IMR-90 (cell line): ENCODE data around the gene MYT1. TPM values are rescaled to one million over a fixed set of nuclear protein-coding genes. Genes with fewer than 3 reads are reported as not detected.

ENCODE experiments used
- ATAC-seq: fragments of 200-7000 bp; cut with Tn5 transposase; 2 replicates; pipeline ENCODE4 v1.9.1; 2020; ENCODE audit warnings: low read depth, mild to moderate bottlenecking, moderate library complexity
- BruUV-seq: library from RNA; stranded (reverse); fragments of 400-500 nt; replicated peaks from 2 replicates; lab custom pipeline; 2021; lab: Mats Ljungman, UMichigan
- CTCF ChIA-PET: fragments of 300-600 bp; formaldehyde crosslinking; extraction: SDS; loops from one replicate; lab custom pipeline; 2021; ENCODE audit warnings: antibody characterized with exemption; lab: Yijun Ruan, JAX
- POLR2A ChIA-PET: fragments of 300-600 bp; sonication (Branson Sonifier 250); formaldehyde crosslinking; loops from one replicate; lab custom pipeline; 2022; ENCODE audit warnings: antibody characterized with exemption; ENCODE audit not compliant: unreplicated experiment; lab: Charles Lee
- DNase-seq: peaks from one replicate; pipeline ENCODE4 v3.0.0; 2013
- H2AFZ ChIP-seq: replicated peaks from 2 replicates; pipeline ENCODE3; 2013; ENCODE audit warnings: low read length, mild to moderate bottlenecking; ENCODE audit not compliant: poor library complexity
- H2AK5ac ChIP-seq: 2 replicates; pipeline ENCODE4 v1.6.1; 2013; ENCODE audit warnings: low read depth, low read length, inconsistent platforms
- H2AK9ac ChIP-seq: replicated peaks from 2 replicates; pipeline ENCODE3; 2013; ENCODE audit warnings: mild to moderate bottlenecking, low read depth, low read length, moderate library complexity; ENCODE audit not compliant: poor library complexity
- H2BK120ac ChIP-seq: 2 replicates; pipeline ENCODE4 v1.6.1; 2013; ENCODE audit warnings: low read depth, low read length, inconsistent platforms
- H2BK15ac ChIP-seq: 3 replicates; pipeline ENCODE4 v1.6.1; 2013; ENCODE audit warnings: low read depth, low read length, inconsistent platforms
- H2BK20ac ChIP-seq: 2 replicates; pipeline ENCODE4 v1.6.1; 2013; ENCODE audit warnings: low read depth, mild to moderate bottlenecking, inconsistent platforms, low read length, moderate library complexity
- H2BK5ac ChIP-seq: 2 replicates; pipeline ENCODE4 v1.6.1; 2013; ENCODE audit warnings: mild to moderate bottlenecking, low read depth, low read length, inconsistent platforms; ENCODE audit not compliant: poor library complexity, severe bottlenecking
- H3K14ac ChIP-seq: replicated peaks from 2 replicates; pipeline ENCODE4 v1.6.1; 2013; ENCODE audit warnings: low read depth, low read length, inconsistent platforms
- H3K18ac ChIP-seq: 2 replicates; pipeline ENCODE4 v1.6.1; 2013; ENCODE audit warnings: low read depth, low read length, control low read depth
- H3K23ac ChIP-seq: 2 replicates; pipeline ENCODE4 v1.6.1; 2013; ENCODE audit warnings: low read depth, low read length, inconsistent platforms
- H3K27ac ChIP-seq: 2 replicates; pipeline ENCODE4 v1.5.1; 2013; ENCODE audit warnings: mild to moderate bottlenecking, control low read depth, low read length; ENCODE audit not compliant: insufficient read depth
- H3K27me3 ChIP-seq: 2 replicates; pipeline ENCODE4 v1.6.1; 2013; ENCODE audit warnings: low read length; ENCODE audit not compliant: control insufficient read depth, insufficient read depth
- H3K36me3 ChIP-seq: 2 replicates; pipeline ENCODE4 v1.6.1; 2013; ENCODE audit warnings: low read length, mixed read lengths; ENCODE audit not compliant: control insufficient read depth, insufficient read depth
- H3K4ac ChIP-seq: 2 replicates; pipeline ENCODE4 v1.6.1; 2013; ENCODE audit warnings: low read depth, low read length, inconsistent platforms
- H3K4me1 ChIP-seq: 2 replicates; pipeline ENCODE4 v1.6.1; 2013; ENCODE audit warnings: low read length, mixed read lengths; ENCODE audit not compliant: control insufficient read depth, insufficient read depth
- H3K4me2 ChIP-seq: 2 replicates; pipeline ENCODE4 v1.6.1; 2013; ENCODE audit warnings: low read depth, mild to moderate bottlenecking, control low read depth, low read length, moderate library complexity
- H3K4me3 ChIP-seq: 2 replicates; pipeline ENCODE4 v1.5.1; 2013; ENCODE audit warnings: low read depth, mild to moderate bottlenecking, control low read depth, low read length, moderate library complexity; ENCODE audit not compliant: insufficient read depth
- H3K56ac ChIP-seq: 2 replicates; pipeline ENCODE4 v1.6.1; 2013; ENCODE audit warnings: low read length, inconsistent platforms; ENCODE audit not compliant: insufficient read depth; ENCODE audit errors: extremely low read depth
- H3K79me1 ChIP-seq, 2 experiments: 2 replicates each; pipeline ENCODE4 v1.6.1; 2013; ENCODE audit warnings: low read length in 2 of 2, inconsistent platforms in 1 of 2, low read depth in 1 of 2
- H3K9ac ChIP-seq: 2 replicates; pipeline ENCODE4 v1.6.1; 2013; ENCODE audit warnings: low read depth, low read length, control low read depth
- H3K9me1 ChIP-seq: 2 replicates; pipeline ENCODE4 v1.6.1; 2013; ENCODE audit warnings: low read length, inconsistent platforms; ENCODE audit not compliant: insufficient read depth
- H3K9me3 ChIP-seq: 2 replicates; pipeline ENCODE4 v1.6.1; 2013; ENCODE audit warnings: low read length; ENCODE audit not compliant: control insufficient read depth, insufficient read depth
- H4K20me1 ChIP-seq: 2 replicates; pipeline ENCODE4 v1.6.1; 2013; ENCODE audit warnings: low read length, inconsistent platforms; ENCODE audit not compliant: insufficient read depth
- H4K5ac ChIP-seq: 2 replicates; pipeline ENCODE4 v1.6.1; 2013; ENCODE audit warnings: mild to moderate bottlenecking, low read depth, low read length, control low read depth
- H4K8ac ChIP-seq, 2 experiments: 2 replicates each; pipeline ENCODE4 v1.6.1; 2013; ENCODE audit warnings: low read depth in 2 of 2, low read length in 2 of 2, control low read depth in 1 of 2, inconsistent platforms in 1 of 2
- H4K91ac ChIP-seq: 2 replicates; pipeline ENCODE4 v1.6.1; 2013; ENCODE audit warnings: low read depth, low read length, inconsistent platforms; ENCODE audit not compliant: insufficient read depth
- CTCF ChIP-seq: conservative IDR thresholded peaks from 2 replicates; pipeline ENCODE4 v1.5.1; 2012; ENCODE audit warnings: mild to moderate bottlenecking, low read depth, low read length, improper control_type of control experiment
- NFE2L2 ChIP-seq: fragments of 150-350 bp; IDR thresholded peaks from 2 replicates; pipeline ENCODE4 v1.6.1; 2016; ENCODE audit warnings: low read depth, mild to moderate bottlenecking, low read length
- SMC3 ChIP-seq: fragments of 150-350 bp; IDR thresholded peaks from 2 replicates; pipeline ENCODE4 v1.6.1; 2016; ENCODE audit warnings: low read depth, mild to moderate bottlenecking, antibody characterized with exemption, low read length, moderate library complexity
- USF2 ChIP-seq: fragments of 150-350 bp; IDR thresholded peaks from 2 replicates; pipeline ENCODE4 v1.6.1; 2017; ENCODE audit warnings: mild to moderate bottlenecking, antibody characterized with exemption, low read length, low read depth
- WGBS, 2 experiments: methylation state at CpG; one replicate each; pipeline versions ENCODE4 v1.1.5 to v1.1.7; 2013; ENCODE audit warnings: missing lambda C conversion rate in 2 of 2; ENCODE audit not compliant: insufficient read length in 1 of 2; ENCODE audit errors: extremely low coverage in 2 of 2; 5-methylcytosine and 5-hydroxymethylcytosine counted together
- dilution Hi-C: fragments of 300-500 bp; cut with HindIII; formaldehyde crosslinking; loops from one replicate; pipeline ENCODE4 v1.14.3; 2018; ENCODE audit warnings: low sequenced_read_pairs; ENCODE audit not compliant: unreplicated experiment
- in situ Hi-C: fragments of 300-500 bp; cut with MboI; formaldehyde crosslinking; loops from 3 replicates; pipeline ENCODE4 v1.14.3; 2019; ENCODE audit warnings: low sequenced_read_pairs, inconsistent platforms, mixed read lengths
- intact Hi-C: fragments of 100-400 bp; cut with micrococcal nuclease; formaldehyde crosslinking; loops from 2 replicates; pipeline ENCODE4 v1.10.0; 2022
- polyA plus RNA-seq, 3 experiments: library from polyadenylated mRNA; depleted of rRNA; stranded (reverse); fragments of >200 nt; gene quantifications; 2 replicates each; pipeline ENCODE4 v1.2.3, GENCODE V29; 2012; ENCODE audit warnings: low replicate concordance in 1 of 3
- total RNA-seq: library from RNA; depleted of rRNA; stranded (reverse); fragments of >200 nt; gene quantifications from 2 replicates; pipeline ENCODE4 v1.2.3, GENCODE V29; 2012

Gene MYT1
- total and polyA plus RNA-seq, 2 of the 4 experiments (the other 2 are of a cell fraction) = not detected

GRCh38 chr20:64266988-64267387 lies 102.7 kb downstream of the MYT1 start:
- BruUV-seq = no TSS peak
- H2AK5ac ChIP-seq = no peak overlapping the region
- H3K9me1 ChIP-seq = peaks cover 13% of the 10 kb centered on the region
- no peak overlapping the region for H3K4me2 ChIP-seq
- H3K56ac ChIP-seq = no peak overlapping the region
- no peak overlapping the region for H3K27ac ChIP-seq
- H4K8ac ChIP-seq = no peak overlapping the region
- no peak overlapping the region for H2BK120ac ChIP-seq
- H3K79me1 ChIP-seq = peaks cover 18 to 23% of the 10 kb centered on the region in 2 experiments; a peak in 3 of 4 replicates
- no peak overlapping the region for H3K4me3 ChIP-seq
- no peak overlapping the region for H2BK15ac ChIP-seq
- intact Hi-C loops = no loop called here
- H2BK5ac ChIP-seq = no peak overlapping the region
- H3K18ac ChIP-seq = no peak overlapping the region
- H2BK20ac ChIP-seq = no peak overlapping the region
- H3K9ac ChIP-seq = no peak overlapping the region
- DNase-seq (no peak), ATAC-seq (no peak)
- dilution Hi-C loops = no loop called here
- peaks cover 17% of the 10 kb centered on the region for H3K36me3 ChIP-seq
- ChIA-PET POLR2A (no interaction called here), CTCF (no interaction called here)
- no peak overlapping the region for H2AFZ ChIP-seq
- H3K27me3 ChIP-seq = no peaks in the 10 kb centered on the region
- no peak overlapping the region for H3K4ac ChIP-seq
- H4K91ac ChIP-seq = no peak overlapping the region
- no peak overlapping the region for H2AK9ac ChIP-seq
- 0 out of 2 replicates have a peak, but pooled peaks cover 9% of the 10 kb centered on the region for H4K20me1 ChIP-seq
- WGBS, 2 experiments = no CpG with 5 or more reads among the region's 5 CpGs
- no peak overlapping the region for H4K5ac ChIP-seq
- no peak overlapping the region for H3K23ac ChIP-seq
- H3K4me1 ChIP-seq = no peaks in the 10 kb centered on the region; the same call in 1 of the 2 replicates
- TF ChIP-seq SMC3 (no peak), USF2 (no peak), CTCF (no peak), NFE2L2 (no peak)
- no peak overlapping the region for H3K14ac ChIP-seq
- in situ Hi-C loops = no loop called here
- no peaks in the 10 kb centered on the region for H3K9me3 ChIP-seq
